ENCODE data around the gene STRN4. TPM values are rescaled to one million over a fixed set of nuclear protein-coding genes. Genes with fewer than 3 reads are reported as not detected.

Gene STRN4
- total RNA-seq, 2 experiments from 2014 or later = 79.2 to 87.5 TPM

- peaks cover 18% of the 10 kb centered on the region for H3K36me3 Mint-ChIP-seq
- H3K9me3 Mint-ChIP-seq = no peaks in the 10 kb centered on the region
- POLR2A ChIA-PET = no interaction called here
- no peaks in the 10 kb centered on the region for H3K27me3 Mint-ChIP-seq
- H3K4me1 Mint-ChIP-seq = peaks cover 17% of the 10 kb centered on the region
- ATAC-seq (ENCODE audit: low read depth) (no peak), DNase-seq (no peak)
- peak overlapping the region; percentile 38 for H3K27ac Mint-ChIP-seq
- no peak overlapping the region for H3K4me3 Mint-ChIP-seq
Observed at GRCh38 chr19:46732172-46732938, 13.9 kb downstream of the STRN4 start.

GRCh38 chr19:46731584-46731983 lies 14.7 kb downstream of the STRN4 start:
- ATAC-seq (ENCODE audit: low read depth) = no peak
- no peak overlapping the region for H3K4me3 Mint-ChIP-seq
- H3K9me3 Mint-ChIP-seq = no peaks in the 10 kb centered on the region
- peaks cover 21% of the 10 kb centered on the region for H3K36me3 Mint-ChIP-seq
- no peaks in the 10 kb centered on the region for H3K27me3 Mint-ChIP-seq
- H3K27ac Mint-ChIP-seq = no peak overlapping the region
- no peak for DNase-seq
- H3K4me1 Mint-ChIP-seq = peaks cover 17% of the 10 kb centered on the region
- POLR2A ChIA-PET = interaction anchor here (0.7 kb wide), 1 partner anchor 27 kb away, joined by 3 read pairs; no protein-coding TSS in a partner anchor

DNA sequence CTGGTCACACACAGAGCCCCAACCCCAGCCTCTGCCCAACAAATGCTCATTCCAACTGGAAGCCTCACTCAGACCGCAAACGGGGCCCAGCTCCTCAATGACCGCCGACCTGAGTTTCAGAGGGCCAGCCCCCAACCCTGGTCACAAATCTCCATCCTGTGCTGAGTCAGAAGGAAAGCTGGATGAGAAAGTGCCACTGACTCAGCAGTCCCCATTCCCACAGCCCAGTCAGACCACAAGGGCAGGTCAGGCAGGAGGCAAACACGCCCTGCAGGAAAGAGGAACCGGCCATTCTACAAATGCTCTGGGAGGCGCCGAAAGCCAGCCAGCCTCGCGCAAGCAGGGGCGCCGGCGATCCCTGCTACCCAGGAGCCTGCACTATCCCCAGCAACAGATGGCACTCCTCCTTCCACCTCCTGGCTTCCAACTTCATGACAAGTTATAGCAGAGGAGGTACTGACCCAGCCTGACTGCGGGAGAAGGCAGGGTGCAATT lies 15.2 kb downstream of the STRN4 start:
- H3K4me1 Mint-ChIP-seq = peaks cover 19% of the 10 kb centered on the region
- no peak for ATAC-seq (ENCODE audit: low read depth)
- no peak overlapping the region for H3K4me3 Mint-ChIP-seq
- no peak for DNase-seq
- H3K27ac Mint-ChIP-seq = no peak overlapping the region
- peaks cover 21% of the 10 kb centered on the region for H3K36me3 Mint-ChIP-seq
- POLR2A ChIA-PET = interaction anchor here (0.7 to 0.8 kb wide), 2 partner anchors 14 to 28 kb away, joined by 3 read pairs; no protein-coding TSS in a partner anchor
- H3K27me3 Mint-ChIP-seq = no peaks in the 10 kb centered on the region
- H3K9me3 Mint-ChIP-seq = no peaks in the 10 kb centered on the region

GRCh38 chr19:46730595-46730994 lies 15.7 kb downstream of the STRN4 start:
- no peak for ATAC-seq (ENCODE audit: low read depth)
- H3K27ac Mint-ChIP-seq = no peak overlapping the region
- peaks cover 21% of the 10 kb centered on the region for H3K36me3 Mint-ChIP-seq
- H3K9me3 Mint-ChIP-seq = no peaks in the 10 kb centered on the region
- no peak for DNase-seq
- POLR2A ChIA-PET = interaction anchor here (0.8 kb wide), 1 partner anchor 14 kb away, joined by 3 read pairs; no protein-coding TSS in a partner anchor
- no peak overlapping the region for H3K4me3 Mint-ChIP-seq
- peaks cover 19% of the 10 kb centered on the region for H3K4me1 Mint-ChIP-seq
- no peaks in the 10 kb centered on the region for H3K27me3 Mint-ChIP-seq

GRCh38 chr19:46730187-46730586 lies 16.1 kb downstream of the STRN4 start:
- Mint-ChIP-seq H3K27me3 (no peaks in the 10 kb centered on the region), H3K4me1 (peaks cover 19% of the 10 kb centered on the region), H3K9me3 (no peaks in the 10 kb centered on the region), H3K27ac (no peak overlapping the region), H3K4me3 (no peak overlapping the region), H3K36me3 (peaks cover 21% of the 10 kb centered on the region)
- ATAC-seq (ENCODE audit: low read depth) (no peak), DNase-seq (no peak)
- POLR2A ChIA-PET = interaction anchor here (0.6 to 0.8 kb wide), 2 partner anchors 12 to 15 kb away, joined by 3 read pairs; no protein-coding TSS in a partner anchor

GRCh38 chr19:46729696-46730095 lies 16.6 kb downstream of the STRN4 start:
- no peak for ATAC-seq (ENCODE audit: low read depth)

DNA sequence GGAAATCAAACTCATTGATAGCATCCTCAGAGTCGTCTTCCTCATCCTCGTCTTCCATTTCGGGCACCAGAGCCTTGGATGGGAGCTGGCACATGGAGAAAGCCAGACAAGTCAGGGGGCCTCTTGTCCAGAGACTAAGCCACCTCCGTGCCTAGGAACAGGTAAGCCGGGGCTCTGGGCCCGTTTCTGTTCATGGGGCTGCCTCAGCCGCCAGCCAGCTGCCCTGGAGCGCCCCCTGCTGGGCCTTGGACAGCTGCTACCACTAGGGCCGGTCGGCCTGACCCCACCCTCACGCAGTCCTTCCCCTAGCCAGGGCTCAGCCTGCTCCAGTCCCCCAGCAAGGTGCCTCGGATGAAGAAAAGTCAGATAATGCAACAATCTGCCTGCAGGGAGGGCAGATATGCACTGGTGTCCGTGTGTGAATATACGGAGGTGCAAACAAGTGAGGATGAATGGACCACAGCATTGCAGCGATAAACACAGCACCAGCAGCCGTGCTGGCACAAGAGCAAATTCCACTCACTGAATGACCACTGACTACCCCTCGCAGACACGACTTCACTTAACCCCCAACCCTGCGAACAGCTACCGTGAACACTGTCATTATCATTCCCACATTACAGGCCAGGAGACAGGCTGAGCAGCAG lies 17.4 kb downstream of the STRN4 start:
- Mint-ChIP-seq H3K27me3 (no peaks in the 10 kb centered on the region), H3K9me3 (no peaks in the 10 kb centered on the region), H3K36me3 (peaks cover 21% of the 10 kb centered on the region), H3K27ac (peak overlapping the region; percentile 79), H3K4me3 (peak overlapping the region; percentile 36), H3K4me1 (peaks cover 21% of the 10 kb centered on the region)
- POLR2A ChIA-PET = interaction anchor here (0.8 to 2.1 kb wide), 9 partner anchors 11 to 118 kb away, joined by 3 to 17 read pairs (median 3); partner anchors contain the start of gene SLC1A5
- DNase-seq (peak; percentile 92), ATAC-seq (ENCODE audit: low read depth) (peak; percentile 94)

More at GRCh38 chr19:46729696-46730095, 16.6 kb downstream of the STRN4 start:
- POLR2A ChIA-PET = interaction anchor here (0.6 to 1.6 kb wide), 2 partner anchors 12 to 37 kb away, joined by 3 read pairs; no protein-coding TSS in a partner anchor
- Mint-ChIP-seq H3K4me1 (peaks cover 19% of the 10 kb centered on the region), H3K36me3 (peaks cover 21% of the 10 kb centered on the region), H3K9me3 (no peaks in the 10 kb centered on the region), H3K27me3 (no peaks in the 10 kb centered on the region), H3K27ac (no peak overlapping the region), H3K4me3 (no peak overlapping the region)
- no peak for DNase-seq

GRCh38 chr19:46728208-46728607 lies 18.0 kb downstream of the STRN4 start:
- no peak for DNase-seq
- Mint-ChIP-seq H3K27me3 (no peaks in the 10 kb centered on the region), H3K9me3 (no peaks in the 10 kb centered on the region), H3K27ac (peak overlapping the region; percentile 79), H3K4me1 (peaks cover 26% of the 10 kb centered on the region), H3K4me3 (peak overlapping the region; percentile 36), H3K36me3 (peaks cover 21% of the 10 kb centered on the region)
- no peak for ATAC-seq (ENCODE audit: low read depth)
- POLR2A ChIA-PET = interaction anchor here (0.9 to 2.1 kb wide), 8 partner anchors 10 to 61 kb away, joined by 3 to 17 read pairs (median 4); partner anchors contain the start of gene SLC1A5

DNA sequence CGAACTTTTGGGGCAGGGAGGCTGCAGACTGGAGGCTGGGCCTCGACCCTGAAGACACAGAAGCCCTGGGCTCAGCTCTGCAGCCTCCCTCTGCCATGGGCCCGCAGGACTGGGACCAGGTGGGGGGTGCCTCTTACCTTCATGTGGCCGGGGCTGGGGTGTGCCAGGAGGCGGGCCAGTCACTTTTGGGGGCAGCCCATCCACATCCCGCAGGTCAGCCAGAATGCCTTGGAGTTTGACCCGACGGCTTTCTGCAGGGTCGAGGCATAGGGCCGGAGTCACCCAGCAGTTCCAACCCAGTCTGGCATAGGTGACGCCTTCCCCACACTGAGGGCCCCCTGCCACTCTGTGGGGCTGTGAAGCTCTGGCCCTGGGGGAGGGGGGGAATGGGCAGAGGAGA lies 18.5 kb downstream of the STRN4 start:
- DNase-seq (no peak), ATAC-seq (ENCODE audit: low read depth) (no peak)
- no peaks in the 10 kb centered on the region for H3K27me3 Mint-ChIP-seq
- POLR2A ChIA-PET = interaction anchor here (0.9 to 2.1 kb wide), 6 partner anchors 10 to 61 kb away, joined by 3 to 17 read pairs (median 5); partner anchors contain the start of gene SLC1A5
- H3K9me3 Mint-ChIP-seq = no peaks in the 10 kb centered on the region
- H3K27ac Mint-ChIP-seq = peak overlapping the region; percentile 14
- peaks cover 20% of the 10 kb centered on the region for H3K36me3 Mint-ChIP-seq
- peaks cover 27% of the 10 kb centered on the region for H3K4me1 Mint-ChIP-seq
- no peak overlapping the region for H3K4me3 Mint-ChIP-seq

DNA sequence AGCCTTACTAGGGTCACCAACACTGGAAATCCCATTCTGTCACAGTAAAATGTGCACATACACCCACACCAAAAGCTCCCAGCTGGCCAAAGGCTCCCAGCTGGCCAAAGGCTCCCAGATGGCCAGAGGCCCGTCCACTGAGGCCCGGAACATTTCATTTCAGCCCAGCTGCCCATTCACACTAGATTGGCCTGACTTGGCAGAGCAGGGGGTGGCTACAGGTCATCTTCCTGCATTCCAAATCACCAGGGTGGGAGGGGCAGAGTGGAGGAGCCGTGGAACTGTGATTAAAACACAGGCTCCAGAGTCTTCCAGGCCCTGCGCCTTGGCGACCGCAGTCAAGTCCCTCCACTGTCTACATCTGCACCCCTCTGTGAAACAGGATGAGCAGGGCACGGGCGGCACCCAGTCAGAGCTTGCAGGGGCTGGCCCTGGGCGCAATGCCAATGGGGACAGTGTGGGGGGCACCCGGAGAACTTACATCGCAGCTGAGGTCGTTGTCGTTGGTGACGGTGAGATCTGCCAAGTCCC lies 19.2 kb downstream of the STRN4 start:
- DNase-seq (no peak), ATAC-seq (ENCODE audit: low read depth) (no peak)
- Mint-ChIP-seq H3K36me3 (peaks cover 23% of the 10 kb centered on the region), H3K9me3 (no peaks in the 10 kb centered on the region), H3K27me3 (no peaks in the 10 kb centered on the region), H3K4me3 (no peak overlapping the region), H3K27ac (peak overlapping the region; percentile 48), H3K4me1 (peaks cover 31% of the 10 kb centered on the region)
- POLR2A ChIA-PET = interaction anchor here (1.0 to 2.1 kb wide), 2 partner anchors 12 to 13 kb away, joined by 3 to 17 read pairs; no protein-coding TSS in a partner anchor

- Mint-ChIP-seq H3K27ac (no peak overlapping the region), H3K4me1 (peaks cover 29% of the 10 kb centered on the region), H3K36me3 (peaks cover 24% of the 10 kb centered on the region), H3K4me3 (no peak overlapping the region), H3K9me3 (no peaks in the 10 kb centered on the region), H3K27me3 (no peaks in the 10 kb centered on the region)
- POLR2A ChIA-PET = interaction anchor here (1.0 kb wide), 1 partner anchor 12 kb away, joined by 3 read pairs; no protein-coding TSS in a partner anchor
- DNase-seq (no peak), ATAC-seq (ENCODE audit: low read depth) (no peak)
Observed at GRCh38 chr19:46726551-46726950, 19.7 kb downstream of the STRN4 start.

- no peak overlapping the region for H3K4me3 Mint-ChIP-seq
- no peaks in the 10 kb centered on the region for H3K27me3 Mint-ChIP-seq
- no peak for ATAC-seq (ENCODE audit: low read depth)
- H3K9me3 Mint-ChIP-seq = no peaks in the 10 kb centered on the region
- POLR2A ChIA-PET = interaction anchor here (1.0 to 3.4 kb wide), 2 partner anchors 11 to 12 kb away, joined by 3 to 19 read pairs; no protein-coding TSS in a partner anchor
- no peak for DNase-seq
- peaks cover 29% of the 10 kb centered on the region for H3K4me1 Mint-ChIP-seq
- H3K27ac Mint-ChIP-seq = no peak overlapping the region
- H3K36me3 Mint-ChIP-seq = peaks cover 25% of the 10 kb centered on the region
Observed at GRCh38 chr19:46725859-46726393, 20.3 kb downstream of the STRN4 start.
